Panc1 (cell line): ENCODE measurements around the gene NLRC5. TPM values are rescaled to one million over a fixed set of nuclear protein-coding genes. Genes with fewer than 3 reads are reported as not detected.
"Not testable (repeated sequence)": the region's sequence is repeated elsewhere in the genome, so short reads cannot be mapped to it uniquely, and the experiment has no call there.

Experiments used
- ATAC-seq: fragments of 200-7000 bp; cut with Tn5 transposase; 2 replicates; pipeline ENCODE4 v1.9.1; 2020; ENCODE audit warnings: mild to moderate bottlenecking, moderate library complexity
- BruUV-seq: library from RNA; stranded (reverse); fragments of 400-500 nt; replicated peaks from 2 replicates; lab custom pipeline; 2021; lab: Mats Ljungman, UMichigan
- CTCF ChIA-PET: fragments of 300-600 bp; sonication (Branson Sonifier 250); formaldehyde crosslinking; loops from one replicate; lab custom pipeline; 2022; ENCODE audit warnings: antibody characterized with exemption; lab: Charles Lee
- POLR2A ChIA-PET: fragments of 300-600 bp; sonication (Branson Sonifier 250); formaldehyde crosslinking; loops from one replicate; lab custom pipeline; 2022; ENCODE audit warnings: antibody characterized with exemption; lab: Charles Lee
- DNase-seq: peaks from one replicate; pipeline ENCODE4 v3.0.0-alpha.2; 2010; ENCODE audit warnings: low read depth, low spot score
- H3K27ac ChIP-seq: 2 replicates; pipeline ENCODE4 v1.5.1; 2011; ENCODE audit warnings: mild to moderate bottlenecking, low read length, inconsistent platforms
- H3K27me3 ChIP-seq: fragments of 200-500 bp; sonication (Bioruptor generic); 2 replicates; pipeline ENCODE4 v1.6.0; 2014; ENCODE audit warnings: low read length, inconsistent platforms; ENCODE audit not compliant: control insufficient read depth, insufficient read depth
- H3K36me3 ChIP-seq: fragments of 200-500 bp; sonication (Bioruptor generic); 2 replicates; pipeline ENCODE4 v1.5.1; 2014; ENCODE audit warnings: inconsistent platforms, mild to moderate bottlenecking, low read length, moderate library complexity; ENCODE audit not compliant: control insufficient read depth, insufficient read depth
- H3K4me1 ChIP-seq: 2 replicates; pipeline ENCODE4 v1.5.1; 2011; ENCODE audit warnings: inconsistent platforms, mild to moderate bottlenecking, low read length, moderate library complexity; ENCODE audit not compliant: control insufficient read depth, insufficient read depth
- H3K4me3 ChIP-seq, 2 experiments: 2 replicates each; pipeline ENCODE4 v1.5.1; 2011 to 2012; ENCODE audit warnings: low read depth in 2 of 2, low read length in 2 of 2, mild to moderate bottlenecking in 2 of 2, inconsistent platforms in 1 of 2, moderate library complexity in 1 of 2
- H3K9me3 ChIP-seq: fragments of 200-500 bp; sonication (Bioruptor generic); 2 replicates; pipeline ENCODE4 v1.5.1; 2014; ENCODE audit warnings: low read depth, mild to moderate bottlenecking, inconsistent platforms, low read length, moderate library complexity; ENCODE audit not compliant: control insufficient read depth, insufficient read depth
- POLR2AphosphoS5 ChIP-seq: IDR thresholded peaks from 2 replicates; pipeline ENCODE4 v1.6.1; 2012; ENCODE audit warnings: mild to moderate bottlenecking, low read depth, low read length, moderate library complexity
- SIN3A ChIP-seq: IDR thresholded peaks from 2 replicates; pipeline ENCODE4 v1.6.1; 2012; ENCODE audit warnings: low read depth, mild to moderate bottlenecking, low read length, moderate library complexity, borderline replicate concordance; ENCODE audit not compliant: insufficient read depth
- TCF7L2 ChIP-seq: IDR thresholded peaks from 2 replicates; pipeline ENCODE4 v1.6.1; 2011; ENCODE audit warnings: mild to moderate bottlenecking, low read depth, low read length, inconsistent platforms
- in situ Hi-C: cut with HindIII; loops from 2 replicates; pipeline ENCODE4 v1.10.0; 2016; ENCODE audit warnings: low sequenced_read_pairs, low pct_unique_long_range_greater_than_20kb
- intact Hi-C: fragments of 100-400 bp; cut with micrococcal nuclease; formaldehyde crosslinking; loops from one replicate; pipeline ENCODE4 v1.10.0; 2022; ENCODE audit not compliant: unreplicated experiment
- total RNA-seq: library from RNA; stranded (reverse); gene quantifications from one replicate; pipeline ENCODE4 v1.2.1, GENCODE V29; 2021; ENCODE audit not compliant: unreplicated experiment
- TF ChIP-seq, protein P1 (sequence below), 2 experiments: IDR thresholded peaks; 2 replicates each; pipeline ENCODE4 v1.6.1; 2011 to 2012; ENCODE audit warnings: low read depth in 2 of 2, control low read depth in 1 of 2, low read length in 1 of 2, mild to moderate bottlenecking in 1 of 2, moderate library complexity in 1 of 2; ENCODE audit not compliant: insufficient read depth in 1 of 2
- TF ChIP-seq, protein P2 (sequence below): fragments of 450-650 bp; IDR thresholded peaks from 2 replicates; pipeline ENCODE4 v1.5.1; 2017; ENCODE audit warnings: mild to moderate bottlenecking

NLRC5 gene
- total RNA-seq, 1 experiment from 2014 or later, result 8.8 TPM

DNA sequence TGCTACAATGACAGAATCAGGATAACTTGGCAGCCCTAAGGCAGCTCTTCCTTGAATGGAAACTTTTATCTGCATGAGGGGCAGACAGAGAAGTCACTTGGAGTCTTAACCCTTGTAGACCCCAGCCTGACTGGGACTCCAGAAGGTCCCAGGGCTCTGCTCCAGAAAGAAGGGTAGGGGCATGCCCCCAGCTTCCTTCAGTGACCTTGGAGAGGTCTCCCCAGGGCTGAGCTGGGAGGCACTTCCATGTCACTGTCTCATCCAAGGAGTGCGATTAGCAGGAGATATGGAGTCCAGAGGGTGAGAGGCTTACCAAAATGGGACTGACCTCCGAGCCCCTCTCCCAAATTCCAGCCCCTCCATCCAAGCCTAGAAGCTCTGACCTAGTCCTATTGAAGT, 3.4 kb upstream of the NLRC5 start:
- H3K36me3 ChIP-seq, result no peaks in the 10 kb centered on the region
- H3K27ac ChIP-seq, result no peak overlapping the region
- no peaks in the 10 kb centered on the region for H3K9me3 ChIP-seq
- H3K4me3 ChIP-seq, result no peak overlapping the region
- DNase-seq, result no peak
- CTCF ChIA-PET, result no interaction called here
- peaks cover 3% of the 10 kb centered on the region; the same call in 1 of the 2 replicates for H3K4me1 ChIP-seq
- no peak for ATAC-seq
- intact Hi-C loops, result no loop called here
- BruUV-seq, result no TSS peak
- in situ Hi-C loops, result no loop called here
- POLR2A ChIA-PET, result interaction anchor here (0.5 kb wide), 1 partner anchor 660 kb away, joined by 6 read pairs; no protein-coding TSS in a partner anchor
- no peaks in the 10 kb centered on the region for H3K27me3 ChIP-seq
- TF ChIP-seq SIN3A, result no peak
- TF ChIP-seq TCF7L2, result no peak
- TF ChIP-seq, protein P1, sequence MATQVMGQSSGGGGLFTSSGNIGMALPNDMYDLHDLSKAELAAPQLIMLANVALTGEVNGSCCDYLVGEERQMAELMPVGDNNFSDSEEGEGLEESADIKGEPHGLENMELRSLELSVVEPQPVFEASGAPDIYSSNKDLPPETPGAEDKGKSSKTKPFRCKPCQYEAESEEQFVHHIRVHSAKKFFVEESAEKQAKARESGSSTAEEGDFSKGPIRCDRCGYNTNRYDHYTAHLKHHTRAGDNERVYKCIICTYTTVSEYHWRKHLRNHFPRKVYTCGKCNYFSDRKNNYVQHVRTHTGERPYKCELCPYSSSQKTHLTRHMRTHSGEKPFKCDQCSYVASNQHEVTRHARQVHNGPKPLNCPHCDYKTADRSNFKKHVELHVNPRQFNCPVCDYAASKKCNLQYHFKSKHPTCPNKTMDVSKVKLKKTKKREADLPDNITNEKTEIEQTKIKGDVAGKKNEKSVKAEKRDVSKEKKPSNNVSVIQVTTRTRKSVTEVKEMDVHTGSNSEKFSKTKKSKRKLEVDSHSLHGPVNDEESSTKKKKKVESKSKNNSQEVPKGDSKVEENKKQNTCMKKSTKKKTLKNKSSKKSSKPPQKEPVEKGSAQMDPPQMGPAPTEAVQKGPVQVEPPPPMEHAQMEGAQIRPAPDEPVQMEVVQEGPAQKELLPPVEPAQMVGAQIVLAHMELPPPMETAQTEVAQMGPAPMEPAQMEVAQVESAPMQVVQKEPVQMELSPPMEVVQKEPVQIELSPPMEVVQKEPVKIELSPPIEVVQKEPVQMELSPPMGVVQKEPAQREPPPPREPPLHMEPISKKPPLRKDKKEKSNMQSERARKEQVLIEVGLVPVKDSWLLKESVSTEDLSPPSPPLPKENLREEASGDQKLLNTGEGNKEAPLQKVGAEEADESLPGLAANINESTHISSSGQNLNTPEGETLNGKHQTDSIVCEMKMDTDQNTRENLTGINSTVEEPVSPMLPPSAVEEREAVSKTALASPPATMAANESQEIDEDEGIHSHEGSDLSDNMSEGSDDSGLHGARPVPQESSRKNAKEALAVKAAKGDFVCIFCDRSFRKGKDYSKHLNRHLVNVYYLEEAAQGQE (IDR thresholded peaks at IDR 0.05; ENCODE audit: insufficient read depth in 1 of 2, low read depth in 2 of 2, low read length in 1 of 2), result no peak
- TF ChIP-seq, protein P2, sequence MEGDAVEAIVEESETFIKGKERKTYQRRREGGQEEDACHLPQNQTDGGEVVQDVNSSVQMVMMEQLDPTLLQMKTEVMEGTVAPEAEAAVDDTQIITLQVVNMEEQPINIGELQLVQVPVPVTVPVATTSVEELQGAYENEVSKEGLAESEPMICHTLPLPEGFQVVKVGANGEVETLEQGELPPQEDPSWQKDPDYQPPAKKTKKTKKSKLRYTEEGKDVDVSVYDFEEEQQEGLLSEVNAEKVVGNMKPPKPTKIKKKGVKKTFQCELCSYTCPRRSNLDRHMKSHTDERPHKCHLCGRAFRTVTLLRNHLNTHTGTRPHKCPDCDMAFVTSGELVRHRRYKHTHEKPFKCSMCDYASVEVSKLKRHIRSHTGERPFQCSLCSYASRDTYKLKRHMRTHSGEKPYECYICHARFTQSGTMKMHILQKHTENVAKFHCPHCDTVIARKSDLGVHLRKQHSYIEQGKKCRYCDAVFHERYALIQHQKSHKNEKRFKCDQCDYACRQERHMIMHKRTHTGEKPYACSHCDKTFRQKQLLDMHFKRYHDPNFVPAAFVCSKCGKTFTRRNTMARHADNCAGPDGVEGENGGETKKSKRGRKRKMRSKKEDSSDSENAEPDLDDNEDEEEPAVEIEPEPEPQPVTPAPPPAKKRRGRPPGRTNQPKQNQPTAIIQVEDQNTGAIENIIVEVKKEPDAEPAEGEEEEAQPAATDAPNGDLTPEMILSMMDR, result no peak
- TF ChIP-seq POLR2AphosphoS5, result no peak

DNA sequence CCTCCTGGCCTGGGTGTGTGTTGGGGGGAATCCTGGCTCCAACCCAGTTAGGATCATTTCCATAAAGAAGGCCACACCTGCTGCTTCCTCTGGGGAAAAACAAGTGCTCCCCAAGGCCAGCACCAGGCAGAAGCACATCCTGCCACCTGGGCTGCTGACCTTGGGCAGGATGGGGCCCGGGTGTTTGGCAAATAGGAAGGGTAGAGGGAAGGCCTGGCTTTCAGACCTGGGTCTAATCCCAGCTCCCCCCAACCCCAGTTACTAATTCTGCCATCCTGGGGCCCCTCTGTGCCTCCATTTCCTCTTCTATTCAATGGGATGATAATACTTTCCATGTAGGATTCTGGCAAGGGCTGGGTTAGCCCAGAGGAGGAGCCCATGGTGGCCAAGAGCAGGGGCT, 3.0 kb upstream of the NLRC5 start:
- CTCF ChIA-PET, result no interaction called here
- BruUV-seq, result no TSS peak
- intact Hi-C loops (no loop called here), in situ Hi-C loops (no loop called here)
- Histone ChIP-seq H3K4me1 (peaks cover 3% of the 10 kb centered on the region; the same call in 1 of the 2 replicates), H3K9me3 (no peaks in the 10 kb centered on the region), H3K36me3 (no peaks in the 10 kb centered on the region), H3K4me3 (no peak overlapping the region), H3K27ac (no peak overlapping the region), H3K27me3 (no peaks in the 10 kb centered on the region)
- TF ChIP-seq POLR2AphosphoS5 (no peak), TCF7L2 (no peak), SIN3A (no peak)
- TF ChIP-seq, protein P2, result no peak
- TF ChIP-seq, protein P1 (IDR thresholded peaks at IDR 0.05; ENCODE audit: insufficient read depth in 1 of 2, low read depth in 2 of 2, low read length in 1 of 2), result no peak
- DNase-seq, result no peak
- POLR2A ChIA-PET, result interaction anchor here (0.5 kb wide), 1 partner anchor 660 kb away, joined by 6 read pairs; no protein-coding TSS in a partner anchor
- no peak for ATAC-seq

DNA sequence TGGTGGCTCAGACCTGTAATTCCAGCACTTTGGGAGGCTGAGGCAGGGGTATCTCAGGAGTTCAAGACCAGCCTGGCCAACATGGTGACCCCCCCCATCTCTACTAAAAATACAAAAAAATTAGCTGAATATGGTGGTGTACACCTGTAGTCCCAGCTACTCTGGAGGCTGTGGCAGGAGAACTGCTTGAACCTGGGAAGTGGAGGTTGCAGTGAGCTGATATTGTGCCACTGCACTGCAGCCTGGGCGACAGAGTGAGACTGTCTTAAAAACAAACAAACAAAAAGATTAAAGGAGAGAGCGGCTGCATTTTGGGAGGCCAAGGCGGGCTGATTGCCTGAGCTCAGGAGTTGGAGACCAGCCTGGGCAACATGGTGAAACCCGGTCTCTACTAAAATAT, 2.4 kb upstream of the NLRC5 start:
- in situ Hi-C loops, H3K4me3 ChIP-seq, H3K36me3 ChIP-seq, H3K4me1 ChIP-seq, intact Hi-C loops, H3K27ac ChIP-seq, H3K27me3 ChIP-seq, DNase-seq, ATAC-seq, BruUV-seq, POLR2A ChIA-PET, H3K9me3 ChIP-seq: not testable (repeated sequence)
- CTCF ChIA-PET, result interaction anchor here (0.7 kb wide), 1 partner anchor 105 kb away, joined by 4 read pairs; no protein-coding TSS in a partner anchor
